Liver (tissue), 9 donors: ENCODE data around the gene EOMES. TPM values are rescaled to one million over a fixed set of nuclear protein-coding genes. Genes with fewer than 3 reads are reported as not detected.

Experiments used
- DNase-seq: peaks from one replicate; pipeline ENCODE4 v3.0.0-alpha.2; 2017; ENCODE audit warnings: low spot score
- H3K27ac ChIP-seq, 2 donors: one replicate each; pipeline ENCODE4 v1.7.0; 2013; ENCODE audit warnings: inconsistent platforms in 2 of 2, low read length in 2 of 2, control low read depth in 1 of 2, low read depth in 1 of 2, mild to moderate bottlenecking in 1 of 2
- H3K27me3 ChIP-seq, 4 donors: one replicate each; pipeline versions ENCODE4 v1.6.1 to v1.7.0; 2013; ENCODE audit warnings: low read length in 3 of 4, inconsistent platforms in 1 of 4, mild to moderate bottlenecking in 1 of 4, moderate library complexity in 1 of 4; ENCODE audit not compliant: control insufficient read depth in 4 of 4, insufficient read depth in 4 of 4
- H3K36me3 ChIP-seq, 4 donors: one replicate each; pipeline versions ENCODE4 v1.6.1 to v1.7.0; 2013; ENCODE audit warnings: low read length in 3 of 4, mild to moderate bottlenecking in 3 of 4, low read depth in 1 of 4, moderate library complexity in 1 of 4; ENCODE audit not compliant: control insufficient read depth in 4 of 4, insufficient read depth in 3 of 4
- H3K4me1 ChIP-seq, 4 donors: one replicate each; pipeline versions ENCODE4 v1.6.1 to v1.7.0; 2013; ENCODE audit warnings: low read length in 3 of 4, mild to moderate bottlenecking in 3 of 4, moderate library complexity in 1 of 4; ENCODE audit not compliant: control insufficient read depth in 4 of 4, insufficient read depth in 4 of 4
- H3K4me3 ChIP-seq, 3 donors: one replicate each; pipeline versions ENCODE4 v1.6.1 to v1.7.0; 2013; ENCODE audit warnings: low read length in 3 of 3, control low read depth in 1 of 3, low read depth in 1 of 3, mild to moderate bottlenecking in 1 of 3
- H3K9ac ChIP-seq, 2 donors: one replicate each; pipeline ENCODE4 v1.7.0; 2013; ENCODE audit warnings: low read length in 2 of 2, mild to moderate bottlenecking in 2 of 2, moderate library complexity in 2 of 2, control low read depth in 1 of 2, low read depth in 1 of 2
- H3K9me3 ChIP-seq, 4 donors: one replicate each; pipeline versions ENCODE4 v1.6.1 to v1.7.0; 2013; ENCODE audit warnings: low read length in 3 of 4; ENCODE audit not compliant: control insufficient read depth in 4 of 4
- EGR1 ChIP-seq, 2 donors: IDR thresholded peaks; 2 replicates each; pipeline ENCODE4 v1.6.1; 2016 to 2018; ENCODE audit warnings: antibody characterized with exemption in 2 of 2, low read depth in 2 of 2
- FOXA1 ChIP-seq: IDR thresholded peaks from 2 replicates; pipeline ENCODE4 v1.6.1; 2016; ENCODE audit warnings: antibody characterized with exemption
- FOXA2 ChIP-seq: IDR thresholded peaks from 2 replicates; pipeline ENCODE4 v1.6.1; 2016; ENCODE audit warnings: antibody characterized with exemption
- GABPA ChIP-seq, 2 donors: IDR thresholded peaks in 1 of 2; conservative IDR thresholded peaks in 1 of 2; 2 replicates each; pipeline ENCODE4 v1.6.1; 2016; ENCODE audit warnings: antibody characterized with exemption in 2 of 2, mild to moderate bottlenecking in 1 of 2, moderate library complexity in 1 of 2
- HNF4A ChIP-seq, 2 donors: conservative IDR thresholded peaks; 2 replicates each; pipeline ENCODE4 v1.6.1; 2016; ENCODE audit warnings: antibody characterized with exemption in 2 of 2, mild to moderate bottlenecking in 2 of 2
- HNF4G ChIP-seq: IDR thresholded peaks from 2 replicates; pipeline ENCODE4 v1.6.1; 2016; ENCODE audit warnings: antibody characterized with exemption
- JUND ChIP-seq, 2 donors: IDR thresholded peaks; 2 replicates each; pipeline ENCODE4 v1.6.1; 2016; ENCODE audit warnings: antibody characterized with exemption in 2 of 2
- MAX ChIP-seq: IDR thresholded peaks from 2 replicates; pipeline ENCODE4 v1.6.1; 2016; ENCODE audit warnings: antibody characterized with exemption
- NR2F2 ChIP-seq: IDR thresholded peaks from 2 replicates; pipeline ENCODE4 v1.6.1; 2016; ENCODE audit warnings: antibody characterized with exemption
- RAD21 ChIP-seq, 2 donors: IDR thresholded peaks; 2 replicates each; pipeline ENCODE4 v1.6.1; 2016; ENCODE audit warnings: antibody characterized with exemption in 2 of 2, mild to moderate bottlenecking in 2 of 2
- RXRA ChIP-seq, 2 donors: IDR thresholded peaks; 2 replicates each; pipeline ENCODE4 v1.6.1; 2017 to 2018; ENCODE audit warnings: antibody characterized with exemption in 2 of 2, mild to moderate bottlenecking in 1 of 2
- SP1 ChIP-seq: IDR thresholded peaks from 2 replicates; pipeline ENCODE4 v1.6.1; 2018; ENCODE audit warnings: antibody characterized with exemption, mild to moderate bottlenecking
- TAF1 ChIP-seq: conservative IDR thresholded peaks from 2 replicates; pipeline ENCODE4 v1.6.1; 2016; ENCODE audit warnings: antibody characterized with exemption, mild to moderate bottlenecking
- YY1 ChIP-seq: IDR thresholded peaks from 2 replicates; pipeline ENCODE4 v1.6.1; 2016; ENCODE audit warnings: antibody characterized with exemption, mild to moderate bottlenecking
- ZBTB33 ChIP-seq: IDR thresholded peaks from 2 replicates; pipeline ENCODE4 v1.6.1; 2016; ENCODE audit warnings: antibody characterized with exemption
- WGBS: extraction: QIAGEN DNeasy Blood & Tissue Kit; methylation state at CpG from one replicate; pipeline ENCODE4 v1.1.7; 2013; 5-methylcytosine and 5-hydroxymethylcytosine counted together
- polyA plus RNA-seq, 2 donors: library from polyadenylated mRNA; stranded (reverse) in 1 of 2; unstranded in 1 of 2; fragments of 200-250 nt in 1 of 2; fragments of >200 nt in 1 of 2; fragmentation: Nextera tagmentation in 1 of 2; extraction: Ambion mirVana in 1 of 2; gene quantifications; one replicate each; pipeline versions ENCODE4 v1.2.1 to v1.2.3, GENCODE V29; 2013 to 2015
- total RNA-seq, 2 donors: library from RNA; depleted of rRNA; stranded (reverse); fragments of >200 nt; gene quantifications; one replicate each; pipeline ENCODE4 v1.2.3, GENCODE V29; 2014
- TF ChIP-seq, protein P1 (sequence below): IDR thresholded peaks from 2 replicates; pipeline ENCODE4 v1.6.1; 2016; ENCODE audit warnings: antibody characterized with exemption, mild to moderate bottlenecking
- TF ChIP-seq, protein P2 (sequence below): IDR thresholded peaks from 2 replicates; pipeline ENCODE4 v1.6.1; 2016; ENCODE audit warnings: antibody characterized with exemption
- TF ChIP-seq, protein P3 (sequence below): fragments of 150-350 bp; IDR thresholded peaks from 2 replicates; pipeline ENCODE4 v1.5.1; 2017; ENCODE audit warnings: improper control_type of control experiment, low read depth, low read length; ENCODE audit not compliant: missing input control
- donor health status: healthy.
- donor health status: healthy.
- donor health status: healthy.
- donor health status: healthy.
- donor health status: healthy.

EOMES gene
- total and polyA plus RNA-seq, 4 donors = 0.39 to 0.75 (median 0.59) TPM

- H3K27me3 ChIP-seq = peaks cover 6 to 28% (median 13%) of the 10 kb centered on the region in 4 donors
- H3K9ac ChIP-seq = no peak overlapping the region
- no peak for DNase-seq
- H3K27ac ChIP-seq = no peak overlapping the region
- WGBS = 53% methylated on average over 6 of the region's 6 CpGs
- H3K36me3 ChIP-seq = no peaks in the 10 kb centered on the region
- no peaks in the 10 kb centered on the region for H3K9me3 ChIP-seq
- TF ChIP-seq, protein P1, sequence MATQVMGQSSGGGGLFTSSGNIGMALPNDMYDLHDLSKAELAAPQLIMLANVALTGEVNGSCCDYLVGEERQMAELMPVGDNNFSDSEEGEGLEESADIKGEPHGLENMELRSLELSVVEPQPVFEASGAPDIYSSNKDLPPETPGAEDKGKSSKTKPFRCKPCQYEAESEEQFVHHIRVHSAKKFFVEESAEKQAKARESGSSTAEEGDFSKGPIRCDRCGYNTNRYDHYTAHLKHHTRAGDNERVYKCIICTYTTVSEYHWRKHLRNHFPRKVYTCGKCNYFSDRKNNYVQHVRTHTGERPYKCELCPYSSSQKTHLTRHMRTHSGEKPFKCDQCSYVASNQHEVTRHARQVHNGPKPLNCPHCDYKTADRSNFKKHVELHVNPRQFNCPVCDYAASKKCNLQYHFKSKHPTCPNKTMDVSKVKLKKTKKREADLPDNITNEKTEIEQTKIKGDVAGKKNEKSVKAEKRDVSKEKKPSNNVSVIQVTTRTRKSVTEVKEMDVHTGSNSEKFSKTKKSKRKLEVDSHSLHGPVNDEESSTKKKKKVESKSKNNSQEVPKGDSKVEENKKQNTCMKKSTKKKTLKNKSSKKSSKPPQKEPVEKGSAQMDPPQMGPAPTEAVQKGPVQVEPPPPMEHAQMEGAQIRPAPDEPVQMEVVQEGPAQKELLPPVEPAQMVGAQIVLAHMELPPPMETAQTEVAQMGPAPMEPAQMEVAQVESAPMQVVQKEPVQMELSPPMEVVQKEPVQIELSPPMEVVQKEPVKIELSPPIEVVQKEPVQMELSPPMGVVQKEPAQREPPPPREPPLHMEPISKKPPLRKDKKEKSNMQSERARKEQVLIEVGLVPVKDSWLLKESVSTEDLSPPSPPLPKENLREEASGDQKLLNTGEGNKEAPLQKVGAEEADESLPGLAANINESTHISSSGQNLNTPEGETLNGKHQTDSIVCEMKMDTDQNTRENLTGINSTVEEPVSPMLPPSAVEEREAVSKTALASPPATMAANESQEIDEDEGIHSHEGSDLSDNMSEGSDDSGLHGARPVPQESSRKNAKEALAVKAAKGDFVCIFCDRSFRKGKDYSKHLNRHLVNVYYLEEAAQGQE = no peak
- TF ChIP-seq JUND (IDR thresholded peaks at IDR 0.05) (no peak), ZBTB33 (no peak)
- H3K4me3 ChIP-seq = no peak overlapping the region
- peaks cover 18 to 47% (median 33%) of the 10 kb centered on the region in 4 donors for H3K4me1 ChIP-seq
These were observed 2.7 kb downstream of the EOMES start for GRCh38 chr3:27719314-27720003.

GRCh38 chr3:27718459-27718858 is 3.7 kb downstream of the EOMES start:
- Histone ChIP-seq H3K9me3 (no peaks in the 10 kb centered on the region), H3K9ac (no peak overlapping the region), H3K4me1 (peaks cover 18 to 47% (median 41%) of the 10 kb centered on the region in 4 donors), H3K4me3 (no peak overlapping the region), H3K36me3 (no peaks in the 10 kb centered on the region), H3K27ac (no peak overlapping the region), H3K27me3 (peaks cover 6 to 25% (median 14%) of the 10 kb centered on the region in 4 donors)
- TF ChIP-seq FOXA2 (no peak), SP1 (no peak), HNF4G (no peak), MAX (no peak), YY1 (no peak), TAF1 (no peak), HNF4A (conservative IDR thresholded peaks at IDR 0.05) (no peak), GABPA (IDR thresholded peaks at IDR 0.05 in 1 of 2, conservative IDR thresholded peaks at IDR 0.05 in 1 of 2) (no peak), EGR1 (IDR thresholded peaks at IDR 0.05; ENCODE audit: low read depth in 2 of 2) (no peak), RAD21 (IDR thresholded peaks at IDR 0.05) (no peak), RXRA (IDR thresholded peaks at IDR 0.05) (no peak), JUND (IDR thresholded peaks at IDR 0.05) (no peak), ZBTB33 (no peak), FOXA1 (no peak), NR2F2 (no peak)
- TF ChIP-seq, protein P2, sequence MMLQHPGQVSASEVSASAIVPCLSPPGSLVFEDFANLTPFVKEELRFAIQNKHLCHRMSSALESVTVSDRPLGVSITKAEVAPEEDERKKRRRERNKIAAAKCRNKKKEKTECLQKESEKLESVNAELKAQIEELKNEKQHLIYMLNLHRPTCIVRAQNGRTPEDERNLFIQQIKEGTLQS = no peak
- TF ChIP-seq, protein P3, sequence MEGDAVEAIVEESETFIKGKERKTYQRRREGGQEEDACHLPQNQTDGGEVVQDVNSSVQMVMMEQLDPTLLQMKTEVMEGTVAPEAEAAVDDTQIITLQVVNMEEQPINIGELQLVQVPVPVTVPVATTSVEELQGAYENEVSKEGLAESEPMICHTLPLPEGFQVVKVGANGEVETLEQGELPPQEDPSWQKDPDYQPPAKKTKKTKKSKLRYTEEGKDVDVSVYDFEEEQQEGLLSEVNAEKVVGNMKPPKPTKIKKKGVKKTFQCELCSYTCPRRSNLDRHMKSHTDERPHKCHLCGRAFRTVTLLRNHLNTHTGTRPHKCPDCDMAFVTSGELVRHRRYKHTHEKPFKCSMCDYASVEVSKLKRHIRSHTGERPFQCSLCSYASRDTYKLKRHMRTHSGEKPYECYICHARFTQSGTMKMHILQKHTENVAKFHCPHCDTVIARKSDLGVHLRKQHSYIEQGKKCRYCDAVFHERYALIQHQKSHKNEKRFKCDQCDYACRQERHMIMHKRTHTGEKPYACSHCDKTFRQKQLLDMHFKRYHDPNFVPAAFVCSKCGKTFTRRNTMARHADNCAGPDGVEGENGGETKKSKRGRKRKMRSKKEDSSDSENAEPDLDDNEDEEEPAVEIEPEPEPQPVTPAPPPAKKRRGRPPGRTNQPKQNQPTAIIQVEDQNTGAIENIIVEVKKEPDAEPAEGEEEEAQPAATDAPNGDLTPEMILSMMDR = no peak
- TF ChIP-seq, protein P1 = no peak
- WGBS = 55% methylated on average over 5 of the region's 5 CpGs
- no peak for DNase-seq
